ENCODE data around the gene PPIE.
"Not testable (repeated sequence)": the region's sequence is repeated elsewhere in the genome, so short reads cannot be mapped to it uniquely, and the experiment has no call there.

DNA sequence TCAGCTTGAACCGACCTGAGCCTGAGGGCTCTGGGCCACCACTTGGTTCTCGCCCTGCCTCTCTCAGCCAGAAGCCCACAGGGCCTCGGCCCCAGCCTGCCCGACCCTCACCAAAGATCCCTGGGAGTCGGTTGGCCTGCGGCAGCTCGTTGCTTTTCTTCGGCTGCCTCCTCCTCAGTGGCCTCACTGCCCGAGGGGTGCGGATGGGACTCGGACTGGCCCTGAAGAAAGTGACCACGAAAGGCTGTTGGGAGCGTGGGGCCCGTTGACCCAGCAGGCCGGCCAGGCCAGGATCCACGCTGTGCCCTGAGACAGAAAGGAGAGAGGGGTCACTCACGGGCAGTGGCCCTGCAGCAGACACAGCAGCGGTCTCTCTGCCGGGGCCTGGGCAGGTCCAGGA is 25.8 kb downstream of the PPIE start:
- TF ChIP-seq KDM4B (CRISPR knock-in tag; IDR thresholded peaks at IDR 0.05); ZNF577 (CRISPR knock-in tag; IDR thresholded peaks at IDR 0.05; ENCODE audit: borderline replicate concordance, low read depth); SRSF1 (optimal IDR thresholded peaks at IDR 0.05; ENCODE audit: low read depth, low read length); SP5 (CRISPR knock-in tag; IDR thresholded peaks at IDR 0.05; ENCODE audit: borderline replicate concordance, low read depth); EZH2 (conservative IDR thresholded peaks at IDR 0.05; ENCODE audit: low read depth, low read length); ESRRA (CRISPR knock-in tag; IDR thresholded peaks at IDR 0.05; ENCODE audit: low read depth); CEBPB (IDR thresholded peaks at IDR 0.05; ENCODE audit: borderline replicate concordance, low read depth, low read length): not testable (repeated sequence)
- TF ChIP-seq, protein P1, sequence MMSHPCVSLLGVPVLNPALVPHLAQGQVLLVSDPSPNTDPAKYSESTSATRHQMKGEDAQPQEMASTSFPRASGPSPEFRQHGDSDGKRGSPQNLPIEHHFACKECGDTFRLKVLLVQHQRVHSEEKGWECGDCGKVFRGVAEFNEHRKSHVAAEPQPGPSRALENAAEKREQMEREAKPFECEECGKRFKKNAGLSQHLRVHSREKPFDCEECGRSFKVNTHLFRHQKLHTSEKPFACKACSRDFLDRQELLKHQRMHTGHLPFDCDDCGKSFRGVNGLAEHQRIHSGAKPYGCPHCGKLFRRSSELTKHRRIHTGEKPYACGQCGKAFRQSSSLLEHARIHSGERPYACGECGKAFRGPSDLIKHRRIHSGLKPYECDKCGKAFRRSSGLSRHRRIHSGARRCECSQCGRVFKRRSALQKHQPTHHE (CRISPR knock-in tag; IDR thresholded peaks at IDR 0.05; ENCODE audit: borderline replicate concordance): not testable (repeated sequence)
- TF ChIP-seq, protein P2, sequence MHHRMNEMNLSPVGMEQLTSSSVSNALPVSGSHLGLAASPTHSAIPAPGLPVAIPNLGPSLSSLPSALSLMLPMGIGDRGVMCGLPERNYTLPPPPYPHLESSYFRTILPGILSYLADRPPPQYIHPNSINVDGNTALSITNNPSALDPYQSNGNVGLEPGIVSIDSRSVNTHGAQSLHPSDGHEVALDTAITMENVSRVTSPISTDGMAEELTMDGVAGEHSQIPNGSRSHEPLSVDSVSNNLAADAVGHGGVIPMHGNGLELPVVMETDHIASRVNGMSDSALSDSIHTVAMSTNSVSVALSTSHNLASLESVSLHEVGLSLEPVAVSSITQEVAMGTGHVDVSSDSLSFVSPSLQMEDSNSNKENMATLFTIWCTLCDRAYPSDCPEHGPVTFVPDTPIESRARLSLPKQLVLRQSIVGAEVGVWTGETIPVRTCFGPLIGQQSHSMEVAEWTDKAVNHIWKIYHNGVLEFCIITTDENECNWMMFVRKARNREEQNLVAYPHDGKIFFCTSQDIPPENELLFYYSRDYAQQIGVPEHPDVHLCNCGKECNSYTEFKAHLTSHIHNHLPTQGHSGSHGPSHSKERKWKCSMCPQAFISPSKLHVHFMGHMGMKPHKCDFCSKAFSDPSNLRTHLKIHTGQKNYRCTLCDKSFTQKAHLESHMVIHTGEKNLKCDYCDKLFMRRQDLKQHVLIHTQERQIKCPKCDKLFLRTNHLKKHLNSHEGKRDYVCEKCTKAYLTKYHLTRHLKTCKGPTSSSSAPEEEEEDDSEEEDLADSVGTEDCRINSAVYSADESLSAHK (CRISPR knock-in tag; IDR thresholded peaks at IDR 0.05; ENCODE audit: borderline replicate concordance): not testable (repeated sequence)
- TF ChIP-seq, protein P3, sequence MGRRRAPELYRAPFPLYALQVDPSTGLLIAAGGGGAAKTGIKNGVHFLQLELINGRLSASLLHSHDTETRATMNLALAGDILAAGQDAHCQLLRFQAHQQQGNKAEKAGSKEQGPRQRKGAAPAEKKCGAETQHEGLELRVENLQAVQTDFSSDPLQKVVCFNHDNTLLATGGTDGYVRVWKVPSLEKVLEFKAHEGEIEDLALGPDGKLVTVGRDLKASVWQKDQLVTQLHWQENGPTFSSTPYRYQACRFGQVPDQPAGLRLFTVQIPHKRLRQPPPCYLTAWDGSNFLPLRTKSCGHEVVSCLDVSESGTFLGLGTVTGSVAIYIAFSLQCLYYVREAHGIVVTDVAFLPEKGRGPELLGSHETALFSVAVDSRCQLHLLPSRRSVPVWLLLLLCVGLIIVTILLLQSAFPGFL (CRISPR knock-in tag; IDR thresholded peaks at IDR 0.05): not testable (repeated sequence)
